DND-41 (cell line): ENCODE measurements around the gene TRAF2.

Experiments
- ATAC-seq: fragments of 200-7000 bp; cut with Tn5 transposase; 3 replicates; pipeline ENCODE4 v1.9.1; 2021; ENCODE audit warnings: low read depth; ENCODE audit not compliant: insufficient read depth
- DNase-seq: peaks from one replicate; pipeline ENCODE4 v3.0.0-alpha.2; 2020
- H2AFZ ChIP-seq: 2 replicates; pipeline ENCODE4 v1.6.0; 2012; ENCODE audit warnings: low read depth, low read length
- H3K27ac ChIP-seq: 2 replicates; pipeline ENCODE4 v1.5.1; 2012; ENCODE audit warnings: low read length, inconsistent platforms
- H3K27me3 ChIP-seq: fragments of 200-600 bp; sonication (generic); 2 replicates; pipeline ENCODE4 v1.6.0; 2012; ENCODE audit warnings: low read length, mild to moderate bottlenecking, inconsistent platforms; ENCODE audit not compliant: insufficient read depth, poor library complexity
- H3K36me3 ChIP-seq: 2 replicates; pipeline ENCODE4 v1.5.1; 2012; ENCODE audit warnings: low read length, inconsistent platforms; ENCODE audit not compliant: insufficient read depth
- H3K4me1 ChIP-seq: 2 replicates; pipeline ENCODE4 v1.5.1; 2012; ENCODE audit warnings: mild to moderate bottlenecking, low read length; ENCODE audit not compliant: insufficient read depth
- H3K4me2 ChIP-seq: 2 replicates; pipeline ENCODE4 v1.6.0; 2012; ENCODE audit warnings: mild to moderate bottlenecking, moderate library complexity, low read length, inconsistent platforms; ENCODE audit not compliant: insufficient read depth
- H3K4me3 ChIP-seq, 2 experiments: fragments of 200-600 bp in 1 of 2; shearing (Covaris generic) in 1 of 2; 2 replicates each; pipeline ENCODE4 v1.5.1; 2012 to 2016; ENCODE audit warnings: inconsistent platforms in 2 of 2, low read length in 2 of 2, mild to moderate bottlenecking in 2 of 2, low read depth in 1 of 2, moderate library complexity in 1 of 2
- H3K79me2 ChIP-seq: 2 replicates; pipeline ENCODE4 v1.6.0; 2012; ENCODE audit warnings: low read length, inconsistent platforms; ENCODE audit not compliant: insufficient read depth
- H3K9ac ChIP-seq: 2 replicates; pipeline ENCODE4 v1.6.0; 2012; ENCODE audit warnings: low read depth, mild to moderate bottlenecking, inconsistent platforms, low read length, moderate library complexity
- H3K9me3 ChIP-seq: 2 replicates; pipeline ENCODE4 v1.5.1; 2012; ENCODE audit warnings: low read length, moderate library complexity, mild to moderate bottlenecking, inconsistent platforms; ENCODE audit not compliant: insufficient read depth, severe bottlenecking
- H4K20me1 ChIP-seq: 2 replicates; pipeline ENCODE4 v1.6.0; 2012; ENCODE audit warnings: low read length; ENCODE audit not compliant: insufficient read depth
- EZH2 ChIP-seq: IDR thresholded peaks from 3 replicates; pipeline ENCODE4 v1.6.1; 2012; ENCODE audit warnings: borderline replicate concordance, low read depth, mild to moderate bottlenecking, moderate library complexity, low read length, inconsistent platforms; ENCODE audit not compliant: severe bottlenecking
- TF ChIP-seq, protein P1 (sequence below): IDR thresholded peaks from 2 replicates; pipeline ENCODE4 v1.5.1; 2012; ENCODE audit warnings: borderline replicate concordance, low read length, moderate library complexity, mild to moderate bottlenecking; ENCODE audit not compliant: poor library complexity, severe bottlenecking; ENCODE audit errors: extremely low read depth

Gene TRAF2

DNA sequence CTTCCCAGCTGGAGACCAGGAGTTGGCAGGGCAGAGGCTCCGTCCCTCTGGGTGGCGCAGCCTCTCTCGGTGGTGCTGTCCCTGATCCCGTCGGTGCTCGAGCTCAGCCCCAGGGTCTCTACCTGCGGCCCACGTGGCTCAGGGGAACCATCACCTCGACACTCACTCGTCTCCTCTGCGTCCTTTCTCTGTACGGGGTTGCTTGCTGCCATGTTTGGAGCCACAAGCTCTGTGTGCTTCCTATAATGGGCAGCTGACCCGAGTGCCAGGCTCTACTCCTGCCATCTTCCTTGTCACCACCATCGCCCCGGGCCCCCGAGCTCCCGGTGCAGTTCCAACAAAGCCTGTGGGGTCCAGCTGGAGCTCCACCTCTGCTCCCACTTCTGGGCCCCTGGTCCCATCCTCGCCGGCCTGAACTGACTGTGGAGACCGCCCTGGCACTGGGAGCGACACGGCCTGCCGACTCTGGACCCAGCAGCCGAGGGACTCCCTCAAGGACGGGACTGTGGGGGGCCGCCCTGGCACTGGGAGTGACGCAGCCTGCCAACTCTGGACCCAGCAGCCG lies 53.2 kb downstream of the TRAF2 start:
- Histone ChIP-seq H3K9ac (no peak overlapping the region), H3K27ac (no peak overlapping the region), H3K36me3 (peaks cover 44% of the 10 kb centered on the region)

DNA sequence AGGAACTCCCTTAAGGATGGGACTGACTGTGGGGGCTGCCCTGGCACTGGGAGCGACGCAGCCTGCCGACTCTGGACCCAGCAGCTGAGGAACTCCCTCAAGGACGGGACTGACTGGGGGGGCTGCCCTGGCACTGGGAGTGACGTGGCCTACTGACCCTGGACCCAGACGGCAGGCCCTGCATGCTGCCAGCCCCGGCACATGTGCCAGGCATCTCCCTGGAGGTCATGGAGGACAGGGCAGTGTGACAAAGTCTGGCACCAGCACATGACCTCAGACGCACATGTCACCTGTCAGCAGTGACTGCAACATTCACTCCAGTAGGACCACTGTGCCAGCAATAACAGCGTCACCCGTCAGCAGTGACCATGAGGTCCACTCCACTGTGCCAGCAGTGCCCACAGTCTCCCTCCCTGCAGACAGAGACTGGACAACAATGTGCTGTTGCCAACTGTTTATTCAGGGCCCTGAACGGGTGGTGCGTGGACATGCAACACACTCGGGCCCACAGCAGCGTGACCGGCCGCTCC lies 53.7 kb downstream of the TRAF2 start:
- ATAC-seq: no peak
- Histone ChIP-seq H4K20me1 (peaks cover 23% of the 10 kb centered on the region), H3K27ac (no peak overlapping the region), H2AFZ (no peak overlapping the region), H3K4me2 (no peak overlapping the region), H3K27me3 (no peaks in the 10 kb centered on the region), H3K9me3 (no peaks in the 10 kb centered on the region), H3K79me2 (peaks cover 23% of the 10 kb centered on the region), H3K36me3 (peaks cover 44% of the 10 kb centered on the region), H3K4me1 (peaks cover 25% of the 10 kb centered on the region), H3K9ac (no peak overlapping the region), H3K4me3 (no peak overlapping the region)
- no peak for TF ChIP-seq EZH2
- TF ChIP-seq, protein P1, sequence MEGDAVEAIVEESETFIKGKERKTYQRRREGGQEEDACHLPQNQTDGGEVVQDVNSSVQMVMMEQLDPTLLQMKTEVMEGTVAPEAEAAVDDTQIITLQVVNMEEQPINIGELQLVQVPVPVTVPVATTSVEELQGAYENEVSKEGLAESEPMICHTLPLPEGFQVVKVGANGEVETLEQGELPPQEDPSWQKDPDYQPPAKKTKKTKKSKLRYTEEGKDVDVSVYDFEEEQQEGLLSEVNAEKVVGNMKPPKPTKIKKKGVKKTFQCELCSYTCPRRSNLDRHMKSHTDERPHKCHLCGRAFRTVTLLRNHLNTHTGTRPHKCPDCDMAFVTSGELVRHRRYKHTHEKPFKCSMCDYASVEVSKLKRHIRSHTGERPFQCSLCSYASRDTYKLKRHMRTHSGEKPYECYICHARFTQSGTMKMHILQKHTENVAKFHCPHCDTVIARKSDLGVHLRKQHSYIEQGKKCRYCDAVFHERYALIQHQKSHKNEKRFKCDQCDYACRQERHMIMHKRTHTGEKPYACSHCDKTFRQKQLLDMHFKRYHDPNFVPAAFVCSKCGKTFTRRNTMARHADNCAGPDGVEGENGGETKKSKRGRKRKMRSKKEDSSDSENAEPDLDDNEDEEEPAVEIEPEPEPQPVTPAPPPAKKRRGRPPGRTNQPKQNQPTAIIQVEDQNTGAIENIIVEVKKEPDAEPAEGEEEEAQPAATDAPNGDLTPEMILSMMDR: no peak
- DNase-seq: no peak

More for the DNA sequence above, 53.2 kb downstream of the TRAF2 start:
- no peak for TF ChIP-seq EZH2
- TF ChIP-seq, protein P1: no peak
- Histone ChIP-seq H3K27me3 (no peaks in the 10 kb centered on the region), H3K4me1 (peaks cover 21% of the 10 kb centered on the region), H4K20me1 (peaks cover 23% of the 10 kb centered on the region), H3K9me3 (no peaks in the 10 kb centered on the region), H3K4me2 (no peak overlapping the region), H3K4me3 (no peak overlapping the region), H2AFZ (no peak overlapping the region), H3K79me2 (peaks cover 23% of the 10 kb centered on the region)
- no peak for DNase-seq
- ATAC-seq: no peak

DNA sequence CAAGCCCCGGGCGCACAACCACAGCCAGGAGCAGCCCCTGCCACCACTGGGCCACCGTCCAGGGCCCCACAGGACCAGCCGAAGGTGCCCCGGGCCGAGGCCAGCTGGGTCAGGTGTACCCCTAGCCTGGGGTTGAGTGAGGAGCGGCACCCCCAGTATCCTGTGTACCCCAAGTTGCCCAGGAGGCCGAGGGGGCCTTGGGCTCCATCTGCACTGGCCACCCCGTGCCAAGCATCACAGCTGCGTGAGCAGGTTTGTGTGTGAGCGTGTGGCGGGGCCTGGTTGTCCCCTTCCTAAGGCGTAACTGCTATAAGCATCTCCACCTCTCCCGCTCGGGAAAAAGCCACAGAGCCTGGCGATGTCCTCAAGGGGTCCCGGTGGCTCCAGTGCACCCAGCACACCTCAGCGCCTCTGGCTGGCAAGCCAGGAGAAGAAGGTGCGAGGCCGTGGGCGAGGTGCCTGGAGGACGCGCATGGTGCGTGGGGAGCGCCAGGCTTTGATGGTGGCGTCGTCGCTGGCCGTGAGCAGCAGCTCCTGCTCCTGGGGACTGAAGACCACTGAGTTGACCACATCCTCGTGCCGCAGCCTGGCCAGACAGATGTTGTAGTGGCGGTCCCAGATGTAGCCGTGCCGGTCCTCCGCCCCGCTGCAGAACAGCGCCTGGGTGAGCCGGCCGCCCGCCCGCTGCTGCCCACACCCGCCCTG lies 54.4 kb downstream of the TRAF2 start:
- DNase-seq (no peak), ATAC-seq (no peak)
- Histone ChIP-seq H3K4me1 (peaks cover 27% of the 10 kb centered on the region), H3K9ac (no peak overlapping the region), H3K27me3 (no peaks in the 10 kb centered on the region), H2AFZ (no peak overlapping the region), H3K27ac (no peak overlapping the region), H4K20me1 (peaks cover 23% of the 10 kb centered on the region), H3K9me3 (no peaks in the 10 kb centered on the region), H3K79me2 (peaks cover 23% of the 10 kb centered on the region), H3K4me2 (no peak overlapping the region), H3K36me3 (peaks cover 44% of the 10 kb centered on the region), H3K4me3 (no peak overlapping the region)
- TF ChIP-seq EZH2: no peak
- TF ChIP-seq, protein P1: no peak
